GM10266 (cell line): ENCODE measurements around the gene NAT9.

Experiments used
- DNase-seq: peaks from one replicate; pipeline ENCODE4 v3.0.0; 2012; ENCODE audit errors: extremely low spot score
- TF ChIP-seq, protein P1 (sequence below): IDR thresholded peaks from 2 replicates; pipeline ENCODE4 v1.5.1; 2012; ENCODE audit warnings: mild to moderate bottlenecking, low read depth; ENCODE audit not compliant: control insufficient read depth, insufficient read depth; ENCODE audit errors: missing control alignments

NAT9 gene

GRCh38 chr17:74797824-74798223 is 21.7 kb upstream of the NAT9 start:
- TF ChIP-seq, protein P1, sequence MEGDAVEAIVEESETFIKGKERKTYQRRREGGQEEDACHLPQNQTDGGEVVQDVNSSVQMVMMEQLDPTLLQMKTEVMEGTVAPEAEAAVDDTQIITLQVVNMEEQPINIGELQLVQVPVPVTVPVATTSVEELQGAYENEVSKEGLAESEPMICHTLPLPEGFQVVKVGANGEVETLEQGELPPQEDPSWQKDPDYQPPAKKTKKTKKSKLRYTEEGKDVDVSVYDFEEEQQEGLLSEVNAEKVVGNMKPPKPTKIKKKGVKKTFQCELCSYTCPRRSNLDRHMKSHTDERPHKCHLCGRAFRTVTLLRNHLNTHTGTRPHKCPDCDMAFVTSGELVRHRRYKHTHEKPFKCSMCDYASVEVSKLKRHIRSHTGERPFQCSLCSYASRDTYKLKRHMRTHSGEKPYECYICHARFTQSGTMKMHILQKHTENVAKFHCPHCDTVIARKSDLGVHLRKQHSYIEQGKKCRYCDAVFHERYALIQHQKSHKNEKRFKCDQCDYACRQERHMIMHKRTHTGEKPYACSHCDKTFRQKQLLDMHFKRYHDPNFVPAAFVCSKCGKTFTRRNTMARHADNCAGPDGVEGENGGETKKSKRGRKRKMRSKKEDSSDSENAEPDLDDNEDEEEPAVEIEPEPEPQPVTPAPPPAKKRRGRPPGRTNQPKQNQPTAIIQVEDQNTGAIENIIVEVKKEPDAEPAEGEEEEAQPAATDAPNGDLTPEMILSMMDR, result no peak
- no peak for DNase-seq

- no peak for DNase-seq
- TF ChIP-seq, protein P1, result no peak
Observed at GRCh38 chr17:74796866-74797265, 20.7 kb upstream of the NAT9 start.

DNA sequence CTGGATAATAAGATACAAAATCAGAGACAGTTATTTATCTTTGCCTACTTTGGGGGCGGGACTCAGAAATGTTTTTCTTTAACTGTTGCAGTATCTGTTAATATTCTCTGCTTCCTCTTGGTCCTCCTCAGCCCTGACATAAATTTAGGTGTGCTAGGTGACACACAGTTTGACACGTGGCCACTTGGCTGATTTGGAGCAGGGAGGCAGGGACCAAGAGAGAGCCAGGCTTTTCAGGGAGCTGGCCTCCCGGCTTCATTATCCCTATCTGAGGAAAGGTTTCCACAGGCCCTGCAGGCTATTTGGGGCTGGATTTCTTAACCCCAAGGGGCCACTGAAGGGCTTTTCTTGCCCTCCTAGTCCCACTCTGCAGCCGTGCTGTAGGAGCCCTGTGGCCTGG is 20.1 kb upstream of the NAT9 start:
- TF ChIP-seq, protein P1, result no peak
- DNase-seq, result no peak

- TF ChIP-seq, protein P1, result no peak
- no peak for DNase-seq
Observed at GRCh38 chr17:74795327-74796020, 19.3 kb upstream of the NAT9 start.

GRCh38 chr17:74792586-74793105 is 16.5 kb upstream of the NAT9 start:
- no peak for DNase-seq
- TF ChIP-seq, protein P1, result no peak

DNA sequence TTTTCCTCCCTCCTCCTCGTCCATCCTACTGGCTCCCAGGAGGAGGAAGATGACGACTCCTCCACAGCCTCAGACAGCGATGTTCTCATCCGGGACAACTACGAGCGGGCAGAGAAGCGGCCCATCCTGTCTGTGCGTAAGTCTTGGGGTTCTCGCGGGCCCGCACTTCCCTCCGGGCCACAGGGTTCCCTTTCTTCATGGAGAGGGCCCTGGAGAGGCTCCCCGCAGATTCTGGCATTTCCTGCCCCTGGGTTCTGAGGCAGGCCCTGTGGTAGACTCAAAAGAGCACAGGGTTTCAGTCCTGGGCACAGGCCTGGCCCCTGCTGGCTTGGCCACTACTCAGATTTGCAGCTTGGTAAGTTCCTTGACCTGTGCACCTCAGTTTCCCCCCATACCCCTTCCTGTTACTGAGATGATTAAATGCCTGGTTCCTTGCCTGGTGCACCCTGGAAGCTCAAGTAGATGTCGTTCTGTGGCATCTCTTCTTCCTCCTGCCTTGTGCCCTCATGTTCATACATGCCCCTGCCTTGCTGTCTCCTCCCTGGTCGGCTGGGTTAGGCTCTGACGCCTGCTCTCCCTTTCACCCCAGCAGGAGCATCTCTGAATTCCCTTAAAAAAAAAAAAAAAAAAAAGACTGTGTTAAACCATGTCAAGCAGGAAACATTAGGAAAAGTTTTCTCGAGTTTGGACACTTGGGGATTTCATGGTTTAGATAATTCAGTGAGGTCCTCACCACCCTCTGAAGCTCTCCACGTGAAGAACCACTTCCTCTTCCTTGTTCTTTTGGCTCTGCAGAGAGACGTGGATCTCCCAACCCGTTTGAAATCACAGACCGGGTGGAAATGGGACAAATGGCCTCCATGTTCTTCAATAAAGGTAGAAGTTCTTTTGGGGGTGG is 14.3 kb upstream of the NAT9 start:
- no peak for DNase-seq

More for the DNA sequence above, 14.3 kb upstream of the NAT9 start:
- TF ChIP-seq, protein P1, result no peak
